ENCODE results near the gene SMIM35. TPM values are rescaled to one million over a fixed set of nuclear protein-coding genes. Genes with fewer than 3 reads are reported as not detected.

SMIM35 gene
- total RNA-seq, 3 donors from 2014 or later (not counting 1 experiment from before 2014, with no cell fraction given) = 0.30 to 0.68 (median 0.33) TPM

GRCh38 chr11:118084247-118084646, 2.5 kb downstream of the SMIM35 start:
- no peak overlapping the region for H3K4me3 ChIP-seq (ENCODE audit: low read length)
- Mint-ChIP-seq H3K9me3 (peaks cover 2 to 11% of the 10 kb centered on the region in 2 donors), H3K4me1 (peaks cover 0 to 6% of the 10 kb centered on the region in 2 donors), H3K27ac (no peak overlapping the region), H3K27me3 (ENCODE audit: low read depth in 2 of 2) (peaks cover 0 to 6% of the 10 kb centered on the region in 2 donors), H3K36me3 (peaks cover 14% of the 10 kb centered on the region), H3K4me3 (no peak overlapping the region)
- peaks cover 5% of the 10 kb centered on the region for H3K4me1 ChIP-seq (ENCODE audit: control insufficient read depth, insufficient read depth, low read length)
- ATAC-seq (no peak), DNase-seq (no peak)
- no peaks in the 10 kb centered on the region for H3K27me3 ChIP-seq (ENCODE audit: control insufficient read depth, insufficient read depth, low read length)
- intact Hi-C loops (cut with micrococcal nuclease) = no loop called here
- WGBS (ENCODE audit: insufficient coverage) = 23% methylated on average over 4 of the region's 4 CpGs
- H3K9me3 ChIP-seq (ENCODE audit: control insufficient read depth, insufficient read depth, low read length) = peaks cover 26% of the 10 kb centered on the region
- H3K27ac ChIP-seq (ENCODE audit: low read length) = no peak overlapping the region
- TF ChIP-seq, protein P1, sequence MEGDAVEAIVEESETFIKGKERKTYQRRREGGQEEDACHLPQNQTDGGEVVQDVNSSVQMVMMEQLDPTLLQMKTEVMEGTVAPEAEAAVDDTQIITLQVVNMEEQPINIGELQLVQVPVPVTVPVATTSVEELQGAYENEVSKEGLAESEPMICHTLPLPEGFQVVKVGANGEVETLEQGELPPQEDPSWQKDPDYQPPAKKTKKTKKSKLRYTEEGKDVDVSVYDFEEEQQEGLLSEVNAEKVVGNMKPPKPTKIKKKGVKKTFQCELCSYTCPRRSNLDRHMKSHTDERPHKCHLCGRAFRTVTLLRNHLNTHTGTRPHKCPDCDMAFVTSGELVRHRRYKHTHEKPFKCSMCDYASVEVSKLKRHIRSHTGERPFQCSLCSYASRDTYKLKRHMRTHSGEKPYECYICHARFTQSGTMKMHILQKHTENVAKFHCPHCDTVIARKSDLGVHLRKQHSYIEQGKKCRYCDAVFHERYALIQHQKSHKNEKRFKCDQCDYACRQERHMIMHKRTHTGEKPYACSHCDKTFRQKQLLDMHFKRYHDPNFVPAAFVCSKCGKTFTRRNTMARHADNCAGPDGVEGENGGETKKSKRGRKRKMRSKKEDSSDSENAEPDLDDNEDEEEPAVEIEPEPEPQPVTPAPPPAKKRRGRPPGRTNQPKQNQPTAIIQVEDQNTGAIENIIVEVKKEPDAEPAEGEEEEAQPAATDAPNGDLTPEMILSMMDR (IDR thresholded peaks at IDR 0.05) = no peak
- no peaks in the 10 kb centered on the region for H3K36me3 ChIP-seq (ENCODE audit: control insufficient read depth, insufficient read depth, low read length)

- Histone ChIP-seq H3K27ac (ENCODE audit: low read length) (no peak overlapping the region), H3K4me3 (ENCODE audit: low read length) (no peak overlapping the region), H3K27me3 (ENCODE audit: control insufficient read depth, insufficient read depth, low read length) (no peaks in the 10 kb centered on the region), H3K4me1 (ENCODE audit: control insufficient read depth, insufficient read depth, low read length) (peaks cover 8% of the 10 kb centered on the region), H3K9me3 (ENCODE audit: control insufficient read depth, insufficient read depth, low read length) (peaks cover 15% of the 10 kb centered on the region), H3K36me3 (ENCODE audit: control insufficient read depth, insufficient read depth, low read length) (no peaks in the 10 kb centered on the region)
- WGBS (ENCODE audit: insufficient coverage) = 74% methylated on average over 21 of the region's 21 CpGs
- ATAC-seq (no peak), DNase-seq (no peak)
- H3K27me3 Mint-ChIP-seq (ENCODE audit: low read depth in 2 of 2) = no peaks in the 10 kb centered on the region
- TF ChIP-seq, protein P1 (IDR thresholded peaks at IDR 0.05) = no peak
- no peak overlapping the region for H3K27ac Mint-ChIP-seq
- peaks cover 8% of the 10 kb centered on the region for H3K36me3 Mint-ChIP-seq
- peaks cover 2 to 8% of the 10 kb centered on the region in 2 donors for H3K9me3 Mint-ChIP-seq
- no peak overlapping the region for H3K4me3 Mint-ChIP-seq
- intact Hi-C loops (cut with micrococcal nuclease) = no loop called here
- peaks cover 0 to 6% of the 10 kb centered on the region in 2 donors for H3K4me1 Mint-ChIP-seq
These were observed 3.7 kb downstream of the SMIM35 start for GRCh38 chr11:118082880-118083552.

DNA sequence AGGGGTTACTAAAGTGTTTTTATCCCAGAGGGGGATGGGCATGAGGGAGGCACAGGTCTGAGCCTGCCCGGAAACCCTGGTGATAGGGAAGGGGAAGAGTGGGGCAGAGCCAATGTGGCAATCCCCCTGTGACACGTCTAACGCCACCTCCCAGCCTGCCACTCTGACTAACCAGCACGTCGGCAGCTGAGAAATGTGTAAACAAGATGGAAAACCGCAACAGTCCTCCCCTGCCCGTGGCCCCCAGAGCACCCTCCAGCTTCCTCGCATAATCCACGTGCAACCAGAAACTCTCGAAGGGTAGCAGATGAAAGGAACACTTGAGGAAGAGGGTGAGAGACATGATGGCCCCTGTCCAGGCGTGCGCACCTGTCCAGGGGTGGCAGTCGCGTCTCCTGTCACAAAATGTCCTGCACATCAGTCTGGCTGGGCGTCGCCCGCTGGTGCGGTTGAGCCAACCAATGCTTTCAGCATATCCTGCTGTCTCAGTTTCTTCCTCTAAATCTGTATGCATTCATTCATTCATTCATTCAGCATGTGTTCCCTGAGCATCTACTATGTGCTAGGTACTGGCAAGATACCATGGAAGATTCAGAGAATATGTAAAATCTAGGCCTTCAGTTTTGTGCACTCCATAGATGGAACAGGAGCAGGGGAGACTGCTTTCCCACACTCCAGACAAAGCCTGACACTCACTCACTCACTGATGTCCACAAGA, 5.4 kb downstream of the SMIM35 start:
- H3K4me1 ChIP-seq (ENCODE audit: control insufficient read depth, insufficient read depth, low read length) = peaks cover 14% of the 10 kb centered on the region
- H3K36me3 Mint-ChIP-seq = no peaks in the 10 kb centered on the region
- no peaks in the 10 kb centered on the region for H3K9me3 Mint-ChIP-seq
- TF ChIP-seq, protein P1 (IDR thresholded peaks at IDR 0.05) = no peak
- no peaks in the 10 kb centered on the region for H3K27me3 Mint-ChIP-seq (ENCODE audit: low read depth in 2 of 2)
- no peaks in the 10 kb centered on the region for H3K27me3 ChIP-seq (ENCODE audit: control insufficient read depth, insufficient read depth, low read length)
- no peaks in the 10 kb centered on the region for H3K36me3 ChIP-seq (ENCODE audit: control insufficient read depth, insufficient read depth, low read length)
- WGBS (ENCODE audit: insufficient coverage) = 85% methylated on average over 18 of the region's 18 CpGs
- no peaks in the 10 kb centered on the region for H3K9me3 ChIP-seq (ENCODE audit: control insufficient read depth, insufficient read depth, low read length)
- intact Hi-C loops (cut with micrococcal nuclease) = no loop called here
- DNase-seq (no peak), ATAC-seq (peak in 1 of 3 donors; percentile 54)
- H3K4me3 Mint-ChIP-seq = no peak overlapping the region
- peak overlapping the region in 1 of 2 donors; percentile 16 for H3K27ac Mint-ChIP-seq
- H3K27ac ChIP-seq (ENCODE audit: low read length) = no peak overlapping the region
- peaks cover 0 to 6% of the 10 kb centered on the region in 2 donors for H3K4me1 Mint-ChIP-seq
- H3K4me3 ChIP-seq (ENCODE audit: low read length) = no peak overlapping the region

Data from natural killer cell (primary cell).